Caco-2 (cell line): Measurements from ENCODE around the gene NXPE1. TPM values are rescaled to one million over a fixed set of nuclear protein-coding genes. Genes with fewer than 3 reads are reported as not detected.
"Not testable (repeated sequence)": the region's sequence is repeated elsewhere in the genome, so short reads cannot be mapped to it uniquely, and the experiment has no call there.

ENCODE experiments used
- BruUV-seq: library from RNA; stranded (reverse); fragments of 400-500 nt; replicated peaks from 2 replicates; lab custom pipeline; 2021; lab: Mats Ljungman, UMichigan
- CTCF ChIA-PET: fragments of 300-600 bp; sonication (Branson Sonifier 250); formaldehyde crosslinking; loops from one replicate; lab custom pipeline; 2022; ENCODE audit warnings: antibody characterized with exemption; lab: Charles Lee
- POLR2A ChIA-PET: fragments of 300-600 bp; sonication (Branson Sonifier 250); formaldehyde crosslinking; loops from one replicate; lab custom pipeline; 2022; ENCODE audit warnings: antibody characterized with exemption; lab: Charles Lee
- DNase-seq, 2 experiments: peaks; one replicate each; pipeline versions ENCODE4 v3.0.0 to v3.0.0-alpha.2; 2020 to 2022
- H3K27me3 ChIP-seq: replicated peaks from 2 replicates; pipeline ENCODE4 v1.6.0; 2011; ENCODE audit warnings: low read length; ENCODE audit not compliant: control insufficient read depth, insufficient read depth
- H3K36me3 ChIP-seq: 2 replicates; pipeline ENCODE4 v1.5.1; 2011; ENCODE audit warnings: low read length; ENCODE audit not compliant: control insufficient read depth, insufficient read depth
- H3K4me1 ChIP-seq: fragments of 250-450 bp; sonication (Bioruptor Pico); 2 replicates; pipeline ENCODE4 v1.5.1; 2020; ENCODE audit warnings: mild to moderate bottlenecking
- H3K4me3 ChIP-seq: 2 replicates; pipeline ENCODE4 v1.5.1; 2011; ENCODE audit warnings: low read depth, mild to moderate bottlenecking, control low read depth, low read length
- H3K9me3 ChIP-seq: fragments of 250-450 bp; sonication (Bioruptor Pico); 2 replicates; pipeline ENCODE4 v1.5.1; 2020; ENCODE audit warnings: mild to moderate bottlenecking, moderate library complexity
- H3K27ac Mint-ChIP-seq: one replicate; pipeline ENCODE4 v1.8.0; 2022; ENCODE audit warnings: mixed read lengths; ENCODE audit not compliant: unreplicated experiment
- H3K27me3 Mint-ChIP-seq: one replicate; pipeline ENCODE4 v1.8.0; 2022; ENCODE audit warnings: mixed read lengths; ENCODE audit not compliant: insufficient read depth, unreplicated experiment
- H3K36me3 Mint-ChIP-seq: one replicate; pipeline ENCODE4 v1.8.0; 2022; ENCODE audit warnings: mild to moderate bottlenecking, mixed read lengths; ENCODE audit not compliant: insufficient read depth, unreplicated experiment
- H3K4me1 Mint-ChIP-seq: one replicate; pipeline ENCODE4 v1.8.0; 2022; ENCODE audit warnings: low read depth, mixed read lengths; ENCODE audit not compliant: unreplicated experiment
- H3K4me3 Mint-ChIP-seq: one replicate; pipeline ENCODE4 v1.8.0; 2022; ENCODE audit warnings: mild to moderate bottlenecking, moderate library complexity, mixed read lengths; ENCODE audit not compliant: unreplicated experiment
- H3K9me3 Mint-ChIP-seq: one replicate; pipeline ENCODE4 v1.8.0; 2022; ENCODE audit warnings: mixed read lengths; ENCODE audit not compliant: unreplicated experiment
- CTCF ChIP-seq, 2 experiments: fragments of 200-600 bp in 1 of 2; IDR thresholded peaks; 1 replicate in 1 of 2; 2 replicates in 1 of 2; pipeline versions ENCODE4 v1.5.1 to v1.8.0; 2011 to 2022; ENCODE audit warnings: antibody characterized with exemption in 1 of 2, control low read depth in 1 of 2, inconsistent platforms in 1 of 2, low read depth in 1 of 2, low read length in 1 of 2, mild to moderate bottlenecking in 1 of 2, moderate library complexity in 1 of 2; ENCODE audit not compliant: insufficient read depth in 1 of 2, severe bottlenecking in 1 of 2, unreplicated experiment in 1 of 2
- intact Hi-C: fragments of 100-400 bp; cut with micrococcal nuclease; formaldehyde crosslinking; loops from one replicate; pipeline ENCODE4 v1.10.0; 2022; ENCODE audit not compliant: unreplicated experiment
- total RNA-seq: library from RNA; stranded (reverse); gene quantifications from 2 replicates; pipeline ENCODE4 v1.2.3, GENCODE V29; 2022

Gene NXPE1
- total RNA-seq, 1 experiment from 2014 or later = not detected

GRCh38 chr11:114607753-114608459 lies 48.2 kb upstream of the NXPE1 start:
- no peaks in the 10 kb centered on the region for H3K36me3 Mint-ChIP-seq
- BruUV-seq = no TSS peak
- DNase-seq = no peak
- H3K27me3 ChIP-seq = no peaks in the 10 kb centered on the region
- ChIA-PET CTCF (no interaction called here), POLR2A (no interaction called here)
- H3K9me3 ChIP-seq = peaks cover 27% of the 10 kb centered on the region
- no peaks in the 10 kb centered on the region for H3K4me1 ChIP-seq
- no peaks in the 10 kb centered on the region for H3K36me3 ChIP-seq
- no peak for TF ChIP-seq CTCF (IDR thresholded peaks at IDR 0.05; ENCODE audit: insufficient read depth in 1 of 2, low read depth in 1 of 2, low read length in 1 of 2, severe bottlenecking in 1 of 2, unreplicated experiment in 1 of 2)
- H3K27me3 Mint-ChIP-seq = no peaks in the 10 kb centered on the region
- H3K27ac Mint-ChIP-seq = no peak overlapping the region
- no peak overlapping the region for H3K4me3 ChIP-seq
- no peak overlapping the region for H3K4me3 Mint-ChIP-seq
- no peaks in the 10 kb centered on the region for H3K4me1 Mint-ChIP-seq
- intact Hi-C loops = loop anchor here (5.0 kb wide), 1 partner anchor 266 kb away; no protein-coding TSS in a partner anchor
- no peaks in the 10 kb centered on the region for H3K9me3 Mint-ChIP-seq

- H3K4me3 Mint-ChIP-seq, H3K4me1 ChIP-seq, H3K9me3 Mint-ChIP-seq, H3K36me3 ChIP-seq, H3K4me1 Mint-ChIP-seq, H3K27ac Mint-ChIP-seq, POLR2A ChIA-PET, H3K36me3 Mint-ChIP-seq, H3K4me3 ChIP-seq, CTCF ChIA-PET, H3K27me3 ChIP-seq, DNase-seq, H3K27me3 Mint-ChIP-seq, BruUV-seq: not testable (repeated sequence)
- peaks cover 30% of the 10 kb centered on the region; the same call in 1 of the 2 replicates for H3K9me3 ChIP-seq
- intact Hi-C loops = loop anchor here (5.0 kb wide), 1 partner anchor 264 kb away; no protein-coding TSS in a partner anchor
These were observed 47.1 kb upstream of the NXPE1 start for GRCh38 chr11:114606802-114607075.

GRCh38 chr11:114606003-114606801 lies 46.5 kb upstream of the NXPE1 start:
- H3K4me3 Mint-ChIP-seq = no peak overlapping the region
- intact Hi-C loops = loop anchor here (5.0 kb wide), 1 partner anchor 264 kb away; no protein-coding TSS in a partner anchor
- peaks cover 30% of the 10 kb centered on the region; the same call in 1 of the 2 replicates for H3K9me3 ChIP-seq
- BruUV-seq = no TSS peak
- no peak overlapping the region for H3K4me3 ChIP-seq
- no peak overlapping the region for H3K27ac Mint-ChIP-seq
- POLR2A ChIA-PET = no interaction called here
- no peak for DNase-seq
- H3K4me1 Mint-ChIP-seq = no peaks in the 10 kb centered on the region
- no peaks in the 10 kb centered on the region for H3K9me3 Mint-ChIP-seq
- no peak for TF ChIP-seq CTCF (IDR thresholded peaks at IDR 0.05; ENCODE audit: insufficient read depth in 1 of 2, low read depth in 1 of 2, low read length in 1 of 2, severe bottlenecking in 1 of 2, unreplicated experiment in 1 of 2)
- no peaks in the 10 kb centered on the region for H3K36me3 ChIP-seq
- no peaks in the 10 kb centered on the region for H3K4me1 ChIP-seq
- H3K36me3 Mint-ChIP-seq = no peaks in the 10 kb centered on the region
- CTCF ChIA-PET = no interaction called here
- no peaks in the 10 kb centered on the region for H3K27me3 ChIP-seq
- H3K27me3 Mint-ChIP-seq = no peaks in the 10 kb centered on the region
